H9 (cell line): Measurements from ENCODE around the gene CTCFL. TPM values are rescaled to one million over a fixed set of nuclear protein-coding genes. Genes with fewer than 3 reads are reported as not detected.

Source experiments
- DNase-seq: peaks from one replicate; pipeline ENCODE4 v3.0.0-alpha.2; 2017
- H2AFZ ChIP-seq: one replicate; pipeline ENCODE4 v1.6.1; 2013; ENCODE audit warnings: mild to moderate bottlenecking, low read length, control low read depth, moderate library complexity
- H2AK5ac ChIP-seq: 2 replicates; pipeline ENCODE4 v1.6.1; 2013; ENCODE audit warnings: low read length, control low read depth, mixed read lengths; ENCODE audit not compliant: insufficient read length
- H2BK120ac ChIP-seq: one replicate; pipeline ENCODE4 v1.6.1; 2013; ENCODE audit warnings: low read depth, mild to moderate bottlenecking, low read length, control low read depth, inconsistent platforms; ENCODE audit not compliant: poor library complexity, severe bottlenecking
- H2BK12ac ChIP-seq: 2 replicates; pipeline ENCODE4 v1.6.1; 2013; ENCODE audit warnings: low read length, control low read depth, mixed read lengths, low read depth; ENCODE audit not compliant: insufficient read length
- H2BK15ac ChIP-seq: 2 replicates; pipeline ENCODE4 v1.6.1; 2013; ENCODE audit warnings: low read depth, low read length, control low read depth
- H2BK20ac ChIP-seq: one replicate; pipeline ENCODE4 v1.6.1; 2013; ENCODE audit warnings: low read depth, mild to moderate bottlenecking, low read length, control low read depth, inconsistent platforms; ENCODE audit not compliant: poor library complexity, severe bottlenecking
- H2BK5ac ChIP-seq: 2 replicates; pipeline ENCODE4 v1.6.1; 2013; ENCODE audit warnings: low read length, control low read depth, mixed read lengths; ENCODE audit not compliant: insufficient read length
- H3K14ac ChIP-seq: 2 replicates; pipeline ENCODE4 v1.6.1; 2013; ENCODE audit warnings: low read length, control low read depth; ENCODE audit not compliant: insufficient read depth
- H3K18ac ChIP-seq: 2 replicates; pipeline ENCODE4 v1.6.1; 2013; ENCODE audit warnings: low read depth, mild to moderate bottlenecking, mixed read lengths, low read length, control low read depth; ENCODE audit not compliant: insufficient read length
- H3K23ac ChIP-seq: 2 replicates; pipeline ENCODE4 v1.6.1; 2013; ENCODE audit warnings: low read length, control low read depth, mixed read lengths, low read depth; ENCODE audit not compliant: insufficient read length
- H3K23me2 ChIP-seq: 2 replicates; pipeline ENCODE4 v1.6.1; 2013; ENCODE audit warnings: low read depth, mild to moderate bottlenecking, mixed read lengths, low read length, control low read depth; ENCODE audit not compliant: insufficient read length, poor library complexity, severe bottlenecking
- H3K27ac ChIP-seq: 2 replicates; pipeline ENCODE4 v1.5.1; 2013; ENCODE audit warnings: low read length, control low read depth, mixed read lengths, low read depth; ENCODE audit not compliant: insufficient read length
- H3K27me3 ChIP-seq: 2 replicates; pipeline ENCODE4 v1.6.1; 2013; ENCODE audit warnings: low read length, control low read depth, inconsistent platforms; ENCODE audit not compliant: insufficient read depth
- H3K4ac ChIP-seq: 2 replicates; pipeline ENCODE4 v1.6.1; 2013; ENCODE audit warnings: low read depth, mild to moderate bottlenecking, control low read depth, inconsistent platforms, low read length, moderate library complexity
- H3K4me1 ChIP-seq: 2 replicates; pipeline ENCODE4 v1.6.1; 2013; ENCODE audit warnings: low read length, control low read depth, inconsistent platforms; ENCODE audit not compliant: insufficient read depth
- H3K4me2 ChIP-seq: 2 replicates; pipeline ENCODE4 v1.6.1; 2013; ENCODE audit warnings: low read length, control low read depth, mixed read lengths; ENCODE audit not compliant: insufficient read length, insufficient read depth
- H3K56ac ChIP-seq: 2 replicates; pipeline ENCODE4 v1.6.1; 2013; ENCODE audit warnings: low read depth, mild to moderate bottlenecking, mixed read lengths, low read length, control low read depth; ENCODE audit not compliant: insufficient read length
- H3K79me1 ChIP-seq: 2 replicates; pipeline ENCODE4 v1.6.1; 2013; ENCODE audit warnings: low read depth, mild to moderate bottlenecking, moderate library complexity, low read length, control low read depth, inconsistent platforms; ENCODE audit not compliant: insufficient read depth, poor library complexity, severe bottlenecking
- H3K79me2 ChIP-seq: 2 replicates; pipeline ENCODE4 v1.6.1; 2013; ENCODE audit warnings: low read length, control low read depth, inconsistent platforms; ENCODE audit not compliant: insufficient read depth
- H3K9ac ChIP-seq: 2 replicates; pipeline ENCODE4 v1.6.1; 2013; ENCODE audit warnings: low read length, control low read depth, mixed read lengths; ENCODE audit not compliant: insufficient read length; ENCODE audit errors: extremely low read depth
- H3K9me3 ChIP-seq: one replicate; pipeline ENCODE4 v1.6.1; 2013; ENCODE audit warnings: low read depth, low read length, inconsistent platforms; ENCODE audit not compliant: control insufficient read depth
- H3T11ph ChIP-seq: one replicate; pipeline ENCODE4 v1.6.1; 2013; ENCODE audit warnings: mild to moderate bottlenecking, low read length, control low read depth, inconsistent platforms
- H4K20me1 ChIP-seq: one replicate; pipeline ENCODE4 v1.6.1; 2013; ENCODE audit not compliant: control insufficient read depth, insufficient read length, insufficient read depth
- H4K5ac ChIP-seq: 2 replicates; pipeline ENCODE4 v1.6.1; 2013; ENCODE audit warnings: low read depth, mild to moderate bottlenecking, mixed read lengths, low read length, control low read depth; ENCODE audit not compliant: insufficient read length
- H4K8ac ChIP-seq: replicated peaks from 2 replicates; pipeline ENCODE4 v1.6.1; 2013; ENCODE audit warnings: low read length, control low read depth, mixed read lengths, low read depth; ENCODE audit not compliant: insufficient read length
- H4K91ac ChIP-seq: 2 replicates; pipeline ENCODE4 v1.6.1; 2013; ENCODE audit warnings: low read depth, mild to moderate bottlenecking, moderate library complexity, mixed read lengths, low read length, control low read depth; ENCODE audit not compliant: insufficient read length
- H3K27ac Mint-ChIP-seq, 3 experiments: 2 replicates in 2 of 3; 3 replicates in 1 of 3; pipeline ENCODE4 v1.8.0; 2020 to 2021; ENCODE audit warnings: mixed read lengths in 3 of 3, mild to moderate bottlenecking in 1 of 3, moderate library complexity in 1 of 3
- H3K27me3 Mint-ChIP-seq: 2 replicates; pipeline ENCODE4 v1.8.0; 2021; ENCODE audit warnings: low read depth, mild to moderate bottlenecking, moderate library complexity, mixed read lengths
- H3K36me3 Mint-ChIP-seq, 3 experiments: 2 replicates in 2 of 3; 3 replicates in 1 of 3; pipeline ENCODE4 v1.8.0; 2020 to 2021; ENCODE audit warnings: low read depth in 3 of 3, mixed read lengths in 3 of 3; ENCODE audit not compliant: insufficient read depth in 1 of 3
- H3K4me1 Mint-ChIP-seq, 2 experiments: 2 replicates each; pipeline ENCODE4 v1.8.0; 2020; ENCODE audit warnings: mixed read lengths in 2 of 2
- H3K4me3 Mint-ChIP-seq, 2 experiments: 2 replicates in 1 of 2; 3 replicates in 1 of 2; pipeline ENCODE4 v1.8.0; 2020 to 2021; ENCODE audit warnings: mild to moderate bottlenecking in 2 of 2, mixed read lengths in 2 of 2, moderate library complexity in 1 of 2
- H3K9me3 Mint-ChIP-seq, 2 experiments: 2 replicates in 1 of 2; 3 replicates in 1 of 2; pipeline ENCODE4 v1.8.0; 2020; ENCODE audit warnings: mild to moderate bottlenecking in 2 of 2, mixed read lengths in 2 of 2, moderate library complexity in 1 of 2
- CTCF ChIP-seq: fragments of 200-600 bp; sonication (generic); conservative IDR thresholded peaks from 3 replicates; pipeline ENCODE4 v1.8.0; 2021; ENCODE audit warnings: antibody characterized with exemption, mild to moderate bottlenecking
- WGBS: extraction: QIAGEN DNeasy Blood & Tissue Kit; methylation state at CpG from one replicate; pipeline ENCODE4 v1.1.7; 2013; ENCODE audit warnings: missing lambda C conversion rate, low lambda C conversion rate, mixed read lengths; ENCODE audit not compliant: insufficient read length; ENCODE audit errors: extremely low coverage; 5-methylcytosine and 5-hydroxymethylcytosine counted together
- total RNA-seq: library from RNA; stranded (reverse); gene quantifications from 2 replicates; pipeline ENCODE4 v1.2.1, GENCODE V29; 2021

The CTCFL gene
- total RNA-seq, 1 experiment from 2014 or later, result 0.90 TPM

GRCh38 chr20:57564180-57564802 lies 39.4 kb upstream of the CTCFL start:
- Mint-ChIP-seq H3K4me1 (no peaks in the 10 kb centered on the region), H3K36me3 (no peaks in the 10 kb centered on the region), H3K4me3 (no peak overlapping the region), H3K27ac (no peak overlapping the region), H3K9me3 (no peaks in the 10 kb centered on the region), H3K27me3 (peaks cover 13% of the 10 kb centered on the region)
- Histone ChIP-seq H3K23me2 (no peaks in the 10 kb centered on the region), H2BK120ac (no peak overlapping the region), H2BK20ac (no peak overlapping the region), H2BK15ac (no peak overlapping the region), H3K4ac (no peak overlapping the region), H3K18ac (no peak overlapping the region), H3K56ac (no peak overlapping the region), H3K27ac (no peak overlapping the region), H3T11ph (no peak overlapping the region), H3K23ac (no peak overlapping the region), H3K4me2 (no peak overlapping the region), H4K8ac (no peak overlapping the region), H2BK5ac (no peak overlapping the region), H2BK12ac (no peak overlapping the region), H3K9me3 (no peaks in the 10 kb centered on the region), H3K27me3 (no peaks in the 10 kb centered on the region), H3K79me1 (no peaks in the 10 kb centered on the region), H3K4me1 (no peaks in the 10 kb centered on the region), H3K14ac (no peak overlapping the region), H2AK5ac (no peak overlapping the region), H3K9ac (no peak overlapping the region), H4K5ac (no peak overlapping the region), H2AFZ (no peak overlapping the region), H3K79me2 (no peaks in the 10 kb centered on the region), H4K20me1 (no peaks in the 10 kb centered on the region), H4K91ac (no peak overlapping the region)
- no peak for TF ChIP-seq CTCF
- DNase-seq, result no peak
- no CpG with 5 or more reads among the region's 14 CpGs for WGBS
